ENCODE measurements around the gene KRTAP4-5.

GRCh38 chr17:41151525-41151924, 1.9 kb upstream of the KRTAP4-5 start:
- TF ChIP-seq CTCF (IDR thresholded peaks at IDR 0.05) = no peak
- TF ChIP-seq POLR2A (IDR thresholded peaks at IDR 0.05) = no peak
